Right renal cortex interstitium (tissue), 3 donors: ENCODE data around the gene CLIP1. TPM values are rescaled to one million over a fixed set of nuclear protein-coding genes. Genes with fewer than 3 reads are reported as not detected.
"Not testable (repeated sequence)": the region's sequence is repeated elsewhere in the genome, so short reads cannot be mapped to it uniquely, and the experiment has no call there.

Source experiments
- DNase-seq, 3 donors: peaks; one replicate each; pipeline ENCODE4 v3.0.0-alpha.2; 2013; ENCODE audit warnings: low read depth in 3 of 3, low spot score in 2 of 3
- polyA plus RNA-seq, 3 donors: library from polyadenylated mRNA; unstranded; fragments of 120-200 nt; gene quantifications; one replicate each; pipeline ENCODE4 v1.2.1, GENCODE V29; 2013; ENCODE audit not compliant: insufficient read length in 3 of 3

Gene CLIP1
- polyA plus RNA-seq = 10 to 100 TPM; 41.1 to 43.0 (median 41.9) TPM

DNA sequence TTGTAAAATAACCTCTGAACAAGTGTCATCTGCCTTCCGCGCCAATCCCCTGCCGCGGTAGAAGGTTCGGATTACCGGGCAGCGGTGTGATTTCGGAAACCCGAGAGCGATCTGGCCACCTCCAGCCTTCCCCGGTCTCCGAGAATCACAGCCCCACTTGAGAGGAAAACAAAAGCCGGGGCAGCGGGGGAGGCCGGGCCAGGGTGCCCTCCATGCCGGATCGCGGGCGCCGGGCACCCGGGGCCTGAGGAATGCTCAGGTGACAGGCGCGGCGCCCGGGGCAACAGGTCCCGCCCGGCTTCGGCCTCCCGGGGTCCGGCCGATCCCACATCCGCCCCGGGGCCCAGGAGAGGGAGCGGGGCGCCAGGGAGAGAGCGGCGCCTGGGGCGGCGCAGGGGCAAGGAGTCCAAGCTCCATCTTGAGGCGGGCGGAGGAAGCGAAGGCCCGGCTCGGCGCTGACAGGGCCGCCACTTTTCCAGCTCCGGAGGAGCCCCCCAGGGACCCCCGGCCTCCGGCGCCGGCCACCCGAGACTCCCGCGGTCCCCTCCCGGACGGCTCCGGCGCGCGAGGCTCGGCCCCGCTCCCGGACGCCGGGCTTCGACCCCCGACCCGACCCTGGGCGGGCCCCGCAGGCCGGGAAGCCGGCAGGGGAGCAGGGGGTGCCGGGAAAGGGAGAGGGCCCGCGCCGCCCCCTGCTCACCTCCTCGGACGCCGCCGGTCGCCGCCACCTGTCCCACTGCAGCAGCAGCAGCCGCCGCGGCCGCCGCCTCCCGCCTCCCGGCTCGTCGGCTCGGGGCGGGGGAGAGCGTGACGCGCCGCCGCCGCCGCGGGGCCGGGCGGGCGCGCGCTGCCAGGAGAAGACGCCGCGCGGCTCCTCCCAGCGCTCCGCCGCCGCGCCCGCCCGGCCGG lies at the start of gene CLIP1:
TSS of gene CLIP1 (minus strand) at position 849 of the 909 bp plus-strand sequence. CDS start 42,217 bp downstream, outside the sequence.
- no peak for DNase-seq

DNA sequence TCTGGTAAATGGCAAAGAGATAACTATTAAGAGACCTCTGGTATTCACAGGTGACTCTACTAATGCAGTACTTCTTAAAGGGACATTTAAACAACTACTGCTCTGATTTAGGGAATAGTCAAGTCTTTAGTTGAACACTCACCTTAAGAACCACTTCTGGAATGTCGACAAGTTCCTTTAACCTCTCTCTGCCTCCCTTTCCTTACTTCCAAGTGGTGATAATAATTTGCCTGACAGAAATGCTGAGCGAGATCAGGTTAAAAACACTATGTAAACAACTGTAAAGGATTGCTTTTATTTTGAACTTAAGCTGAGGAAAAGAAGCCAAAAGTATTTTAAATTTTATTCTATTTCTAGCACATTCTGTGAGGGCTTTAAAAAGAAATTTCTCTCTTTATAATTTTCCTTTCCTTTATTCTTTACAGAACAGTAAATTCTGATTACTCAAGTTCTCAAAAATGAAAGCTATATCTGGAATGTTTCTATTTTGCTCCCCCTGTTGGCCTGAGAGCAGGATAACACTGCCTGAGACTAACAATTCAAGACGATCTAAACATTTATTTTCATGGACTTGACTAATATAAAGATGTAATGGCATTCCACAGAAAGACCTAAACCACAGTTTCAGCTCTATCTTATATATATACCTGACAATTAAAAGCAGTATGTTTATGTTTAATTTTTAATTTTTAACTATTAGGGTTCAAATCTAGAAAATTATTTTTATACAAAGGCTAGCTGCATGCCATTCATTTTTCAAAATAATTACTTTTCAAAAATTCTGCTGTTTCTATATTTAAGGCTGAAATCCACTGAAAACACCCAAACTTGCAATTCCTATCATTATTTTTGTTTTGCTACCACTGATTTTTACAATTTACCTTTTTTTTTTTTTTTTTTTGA lies 49.1 kb upstream of the CLIP1 start:
- peak in 2 of 3 donors; percentile 50 to 52 for DNase-seq

DNA sequence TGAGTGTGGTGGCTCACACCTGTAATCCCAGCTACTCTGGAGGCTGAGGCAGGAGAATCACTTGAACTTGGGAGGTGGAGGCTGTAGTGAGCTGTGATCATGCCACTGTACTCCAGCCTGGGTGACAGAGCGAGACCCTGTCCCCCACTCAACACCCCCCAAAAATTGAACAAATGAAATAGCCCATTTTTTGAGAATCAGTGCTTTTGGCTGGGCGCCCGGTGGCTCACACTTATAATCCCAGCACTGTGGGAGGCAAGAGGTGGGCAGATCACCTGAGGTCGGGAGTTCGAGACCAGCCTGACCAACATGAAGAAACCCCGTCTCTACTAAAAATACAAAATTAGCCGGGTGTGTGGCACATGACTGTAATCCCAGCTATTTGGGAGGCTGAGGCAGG lies 48.1 kb upstream of the CLIP1 start:
- DNase-seq = not testable (repeated sequence)

DNA sequence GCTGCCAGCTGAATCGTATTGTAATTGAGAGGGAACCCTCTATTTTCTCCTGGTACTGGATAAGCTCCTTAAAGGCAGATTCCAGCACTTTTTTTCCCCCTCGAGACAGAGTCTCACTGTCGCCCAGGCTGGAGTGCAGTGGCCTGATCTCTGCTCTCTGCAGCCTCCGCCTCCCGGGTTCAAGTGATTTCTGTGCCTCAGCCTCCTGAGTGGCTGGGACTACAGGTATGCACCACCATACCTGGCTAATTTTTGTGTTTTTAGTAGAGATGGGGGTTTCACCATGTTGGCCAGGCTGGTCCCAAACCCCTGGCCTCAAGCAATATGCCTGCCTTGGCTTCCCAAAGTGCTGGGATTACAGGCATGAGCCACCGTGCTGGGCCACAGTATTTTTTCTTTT lies 47.4 kb upstream of the CLIP1 start:
- not testable (repeated sequence) for DNase-seq

- no peak for DNase-seq
Observed at GRCh38 chr12:122467983-122468382, 45.5 kb upstream of the CLIP1 start.

DNA sequence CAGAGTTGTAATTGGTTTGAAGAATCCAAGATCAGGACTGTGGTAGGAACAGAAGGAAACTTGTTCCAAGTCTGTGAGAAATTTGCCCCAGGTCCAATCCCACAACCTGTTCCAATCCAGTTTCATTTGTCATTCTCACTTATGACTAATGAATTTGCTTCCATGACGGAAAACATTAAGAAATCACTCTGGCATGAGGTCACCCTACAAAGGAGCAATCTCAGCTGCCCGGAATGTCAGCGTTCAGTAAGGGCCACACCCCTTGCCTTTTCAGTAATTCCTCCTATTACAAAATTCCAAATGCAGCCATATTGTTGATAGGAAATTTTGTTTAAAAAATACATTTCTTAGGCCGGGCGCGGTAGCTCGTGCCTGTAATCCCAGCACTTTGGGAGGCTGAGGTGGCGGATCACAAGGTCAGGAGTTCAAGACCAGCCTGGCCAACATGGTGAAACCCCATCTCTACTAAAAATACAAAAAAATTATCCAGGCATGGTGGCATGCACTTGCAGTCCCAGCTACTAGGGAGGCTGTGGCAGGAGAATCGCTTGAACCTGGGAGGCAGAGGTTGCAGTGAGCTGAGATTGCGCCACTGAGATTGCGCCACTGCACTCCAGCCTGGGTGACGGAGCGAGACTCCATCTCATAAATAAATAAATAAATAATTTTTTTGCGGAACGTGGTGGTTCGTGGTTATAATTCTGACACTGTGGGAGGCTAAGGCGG lies 42.0 kb upstream of the CLIP1 start:
- not testable (repeated sequence) for DNase-seq

- DNase-seq = no peak
Observed at GRCh38 chr12:122460641-122461040, 38.2 kb upstream of the CLIP1 start.

DNA sequence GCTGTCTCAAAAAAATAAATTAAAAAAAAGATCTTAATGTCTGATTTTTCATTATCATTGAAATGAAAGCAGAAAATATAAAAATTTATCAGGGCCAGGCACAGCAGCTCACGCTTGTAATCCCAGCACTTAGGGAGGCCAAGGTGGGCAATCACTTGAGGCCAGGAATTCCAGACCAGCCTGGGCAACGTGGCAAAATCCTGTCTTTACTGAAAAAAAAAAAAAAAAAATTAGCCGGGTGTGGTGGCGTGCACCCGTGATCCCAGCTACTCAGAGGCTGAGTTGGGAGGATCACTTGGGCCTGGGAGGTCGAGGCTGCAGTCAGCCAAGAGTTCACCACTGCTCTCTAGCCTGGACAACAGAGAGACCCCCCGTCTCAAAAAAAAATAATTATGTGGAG lies 37.6 kb upstream of the CLIP1 start:
- DNase-seq = no peak

GRCh38 chr12:122459211-122459610 lies 36.7 kb upstream of the CLIP1 start:
- no peak for DNase-seq

DNA sequence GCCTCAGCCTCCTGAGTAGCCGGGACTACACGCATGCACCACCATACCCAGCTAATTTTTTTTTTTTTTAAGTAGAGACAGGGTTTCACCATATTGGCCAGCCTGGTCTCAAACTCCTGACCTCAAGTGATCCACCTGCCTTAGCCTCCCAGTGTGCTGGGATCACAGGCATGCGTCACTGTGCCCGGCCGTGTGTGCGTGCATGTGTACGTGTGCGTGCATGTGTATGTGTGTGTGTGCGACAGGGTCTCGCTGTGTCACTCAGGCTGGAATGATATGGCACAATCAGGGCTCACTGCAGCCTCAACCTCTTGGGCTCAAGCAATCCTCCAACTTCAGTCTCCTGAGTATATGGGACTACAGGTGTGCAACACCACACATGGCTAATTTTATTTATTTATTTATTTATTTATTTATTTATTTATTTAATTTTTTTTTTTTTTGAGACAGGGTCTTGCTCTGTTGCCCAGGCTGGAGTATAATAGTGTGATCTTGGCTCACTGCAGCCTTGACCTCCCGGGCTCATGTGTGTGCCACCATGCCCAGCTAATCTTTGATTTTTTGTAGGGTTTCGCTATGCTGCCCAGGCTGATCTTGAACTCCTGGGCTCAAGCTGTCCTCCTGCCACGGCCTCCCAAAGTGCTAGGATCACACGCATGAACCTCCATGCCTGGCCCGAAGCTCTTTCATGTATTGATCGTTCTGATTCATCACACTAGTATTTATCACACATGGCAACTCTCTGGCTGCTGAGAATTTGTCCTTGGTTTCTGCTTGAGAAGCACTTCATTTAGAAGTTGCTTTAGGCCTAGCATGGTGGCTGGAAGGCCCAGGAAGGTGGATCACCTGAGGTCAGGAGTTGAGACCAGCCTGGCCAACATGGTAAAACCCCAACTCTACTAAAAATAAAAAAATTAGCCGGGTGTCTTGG lies 35.9 kb upstream of the CLIP1 start:
- no peak for DNase-seq

DNA sequence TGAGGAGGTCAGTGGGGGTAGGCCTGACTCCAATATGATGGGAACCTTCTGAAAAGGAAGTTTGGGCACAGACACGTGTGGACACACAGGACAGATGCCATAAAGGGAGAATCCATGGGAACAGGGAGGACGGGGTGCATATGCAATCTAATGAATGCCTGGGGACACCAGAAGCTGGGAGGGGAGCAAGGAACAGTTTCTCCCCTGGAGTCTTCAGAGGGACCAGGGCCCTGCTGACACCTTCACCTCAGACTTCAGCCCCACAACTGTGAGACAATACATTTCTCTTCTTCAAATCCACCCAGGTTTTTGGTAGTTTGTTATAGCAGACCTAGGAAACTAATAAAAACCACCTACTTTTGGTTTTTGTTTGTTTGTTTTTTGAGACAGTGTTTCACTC lies 35.2 kb upstream of the CLIP1 start:
- no peak for DNase-seq

DNA sequence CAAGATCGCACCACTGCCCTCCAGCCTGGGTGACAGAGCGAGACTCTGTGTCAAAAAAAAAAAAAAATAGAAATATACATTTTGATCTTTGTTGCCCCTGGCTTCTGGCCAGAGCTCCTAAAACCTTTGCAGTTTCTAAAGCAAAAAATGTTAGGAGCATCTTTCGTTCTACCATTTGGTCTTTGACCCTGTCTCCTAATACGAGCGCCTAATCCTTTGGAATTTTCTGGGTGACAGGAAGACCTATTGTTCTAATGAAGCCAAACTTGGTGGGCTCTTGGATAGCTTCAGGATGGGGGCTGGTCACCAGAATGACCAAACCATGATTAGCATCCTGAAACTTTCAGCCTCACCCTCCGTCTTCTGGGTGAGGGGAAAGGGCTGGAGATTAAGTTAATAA lies 32.3 kb upstream of the CLIP1 start:
- DNase-seq = no peak

GRCh38 chr12:122454250-122454721 lies 31.8 kb upstream of the CLIP1 start:
- DNase-seq = no peak

- no peak for DNase-seq
Observed at GRCh38 chr12:122452701-122453285, 30.3 kb upstream of the CLIP1 start.

GRCh38 chr12:122449317-122449716 lies 26.8 kb upstream of the CLIP1 start:
- DNase-seq = no peak

- DNase-seq = not testable (repeated sequence)
Observed at GRCh38 chr12:122447825-122448224, 25.4 kb upstream of the CLIP1 start.

GRCh38 chr12:122446390-122446789 lies 23.9 kb upstream of the CLIP1 start:
- not testable (repeated sequence) for DNase-seq

- DNase-seq = not testable (repeated sequence)
Observed at GRCh38 chr12:122444071-122444470, 21.6 kb upstream of the CLIP1 start.

DNA sequence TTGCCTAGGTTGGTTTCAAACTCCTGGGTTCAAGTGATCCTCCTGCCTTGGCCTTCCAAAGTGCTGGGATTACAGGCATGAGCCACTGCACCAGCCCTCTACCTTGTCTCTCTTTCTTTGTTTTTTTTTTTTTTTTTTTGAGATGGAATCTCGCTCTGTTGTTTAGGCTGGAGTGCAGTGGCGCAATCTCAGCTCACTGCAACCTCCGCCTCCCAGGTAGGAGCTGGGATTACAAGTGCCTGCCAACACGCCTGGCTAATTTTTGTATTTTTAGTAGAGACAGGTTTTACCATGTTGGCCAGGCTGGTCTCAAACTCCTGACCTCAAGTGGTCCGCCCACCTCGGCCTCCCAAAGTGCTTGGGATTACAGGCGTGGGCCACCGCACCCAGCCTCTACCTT lies 16.4 kb upstream of the CLIP1 start:
- DNase-seq = not testable (repeated sequence)
